Activated naive CD8-positive, alpha-beta T cell treated with anti-CD3 and anti-CD28 coated beads, Interleukin-2, amount 50 U/mL, for 24 hours (primary cell): ENCODE data around the gene ZP2.
"Not testable (repeated sequence)": the region's sequence is repeated elsewhere in the genome, so short reads cannot be mapped to it uniquely, and the experiment has no call there.

Experiments used
- ATAC-seq: fragments of 150-1000 bp; cut with Tn5 transposase; one replicate; pipeline ENCODE4 v1.10.0; 2021
- DNase-seq: peaks from one replicate; pipeline ENCODE4 v3.0.0; 2021
- H3K27ac Mint-ChIP-seq: one replicate; pipeline ENCODE4 v1.8.0; 2021; ENCODE audit warnings: mild to moderate bottlenecking, mixed read lengths
- H3K27me3 Mint-ChIP-seq: one replicate; pipeline ENCODE4 v1.8.0; 2021; ENCODE audit warnings: mixed read lengths
- H3K36me3 Mint-ChIP-seq: one replicate; pipeline ENCODE4 v1.8.0; 2021; ENCODE audit warnings: low read depth, mixed read lengths
- H3K4me1 Mint-ChIP-seq: one replicate; pipeline ENCODE4 v1.8.0; 2021; ENCODE audit warnings: mixed read lengths
- H3K4me3 Mint-ChIP-seq: one replicate; pipeline ENCODE4 v1.8.0; 2021; ENCODE audit warnings: mild to moderate bottlenecking, moderate library complexity, mixed read lengths
- H3K9me3 Mint-ChIP-seq: one replicate; pipeline ENCODE4 v1.8.0; 2021; ENCODE audit warnings: mixed read lengths

The ZP2 gene

DNA sequence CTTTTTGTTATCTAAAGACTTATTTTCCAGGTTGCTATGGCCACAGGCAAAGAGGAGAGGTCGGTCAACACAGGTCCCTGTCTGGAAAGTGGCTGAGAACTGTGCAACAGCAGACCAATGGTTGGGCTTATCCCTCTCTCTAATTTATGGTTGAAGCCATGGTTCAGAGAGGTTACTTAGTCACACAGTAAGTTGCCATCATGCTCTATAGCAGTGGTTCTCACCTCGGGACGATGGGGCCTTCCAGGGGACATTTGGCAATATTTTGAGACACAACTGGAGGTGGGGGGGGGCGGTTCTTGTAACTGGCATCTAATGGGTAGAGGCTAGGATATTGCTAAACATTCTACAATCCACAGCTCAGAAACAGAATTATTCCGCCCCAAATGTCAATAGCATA is 53.7 kb downstream of the ZP2 start:
- peaks cover 2% of the 10 kb centered on the region for H3K36me3 Mint-ChIP-seq
- peak; percentile 6 for DNase-seq
- no peak for ATAC-seq
- H3K4me3 Mint-ChIP-seq, result peak overlapping the region; percentile 85
- H3K27ac Mint-ChIP-seq, result no peak overlapping the region
- no peaks in the 10 kb centered on the region for H3K9me3 Mint-ChIP-seq
- H3K27me3 Mint-ChIP-seq, result no peaks in the 10 kb centered on the region
- H3K4me1 Mint-ChIP-seq, result peaks cover 25% of the 10 kb centered on the region

DNA sequence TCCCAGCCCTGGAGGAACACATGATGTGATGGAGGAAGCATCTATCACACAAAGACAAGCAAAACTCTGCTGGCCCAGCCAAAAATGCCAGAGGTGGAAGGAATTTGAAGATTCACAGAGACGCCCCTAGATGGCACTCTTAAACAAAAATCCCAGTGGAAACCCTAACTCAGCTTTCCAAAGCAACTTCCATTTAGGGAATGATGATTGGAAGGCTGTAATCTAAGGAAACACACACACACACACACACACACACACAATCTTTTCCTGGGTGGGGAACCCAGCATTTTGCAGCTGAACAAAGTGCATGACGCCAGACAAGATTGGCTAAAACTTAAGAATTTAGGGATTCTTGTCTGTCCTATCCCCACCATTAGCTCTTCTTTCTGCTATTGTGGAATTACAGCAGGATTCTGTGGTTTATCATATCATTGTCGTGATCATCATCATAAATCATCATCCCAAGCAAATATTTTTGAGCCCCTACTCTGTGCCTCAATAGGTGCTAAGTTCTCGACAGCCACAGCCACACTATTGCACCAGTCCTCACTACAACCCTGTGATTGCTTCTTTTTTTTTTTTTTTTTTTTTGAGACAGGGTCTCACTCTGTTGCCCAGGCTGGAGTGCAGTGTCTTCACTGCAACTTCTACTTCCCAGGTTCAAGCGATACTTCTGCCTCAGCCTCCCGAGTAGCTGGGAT is 54.5 kb downstream of the ZP2 start:
- Mint-ChIP-seq H3K4me3 (no peak overlapping the region), H3K36me3 (no peaks in the 10 kb centered on the region), H3K9me3 (no peaks in the 10 kb centered on the region), H3K4me1 (peaks cover 23% of the 10 kb centered on the region), H3K27me3 (no peaks in the 10 kb centered on the region), H3K27ac (no peak overlapping the region)
- DNase-seq, result peak; percentile 11
- ATAC-seq, result no peak

DNA sequence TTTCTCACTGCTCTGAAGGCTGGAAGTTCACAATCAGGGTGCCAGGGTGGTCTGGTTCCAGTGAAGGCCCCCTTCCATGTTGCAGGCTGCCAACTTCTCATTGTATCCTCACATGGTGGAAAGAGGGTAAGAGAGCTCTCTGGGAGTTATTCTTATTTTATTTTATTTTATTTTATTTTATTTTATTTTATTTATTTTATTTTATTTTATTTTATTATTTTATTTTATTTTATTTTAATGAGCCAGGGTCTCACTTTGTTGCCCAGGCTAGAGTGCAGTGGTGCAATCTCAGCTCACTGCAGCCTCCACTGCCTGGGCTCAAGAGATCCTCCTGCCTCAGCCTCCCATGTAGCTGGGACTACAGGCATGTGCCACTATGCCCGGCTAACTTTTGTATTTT is 55.4 kb downstream of the ZP2 start:
- H3K27me3 Mint-ChIP-seq, H3K27ac Mint-ChIP-seq, ATAC-seq, H3K36me3 Mint-ChIP-seq, H3K4me3 Mint-ChIP-seq, H3K9me3 Mint-ChIP-seq, DNase-seq: not testable (repeated sequence)
- peaks cover 23% of the 10 kb centered on the region for H3K4me1 Mint-ChIP-seq

GRCh38 chr16:21153124-21153729 is 58.1 kb downstream of the ZP2 start:
- Mint-ChIP-seq H3K27me3 (peaks cover 17% of the 10 kb centered on the region), H3K4me1 (peaks cover 11% of the 10 kb centered on the region)
- H3K4me3 Mint-ChIP-seq, DNase-seq, H3K9me3 Mint-ChIP-seq, H3K36me3 Mint-ChIP-seq, H3K27ac Mint-ChIP-seq, ATAC-seq: not testable (repeated sequence)

DNA sequence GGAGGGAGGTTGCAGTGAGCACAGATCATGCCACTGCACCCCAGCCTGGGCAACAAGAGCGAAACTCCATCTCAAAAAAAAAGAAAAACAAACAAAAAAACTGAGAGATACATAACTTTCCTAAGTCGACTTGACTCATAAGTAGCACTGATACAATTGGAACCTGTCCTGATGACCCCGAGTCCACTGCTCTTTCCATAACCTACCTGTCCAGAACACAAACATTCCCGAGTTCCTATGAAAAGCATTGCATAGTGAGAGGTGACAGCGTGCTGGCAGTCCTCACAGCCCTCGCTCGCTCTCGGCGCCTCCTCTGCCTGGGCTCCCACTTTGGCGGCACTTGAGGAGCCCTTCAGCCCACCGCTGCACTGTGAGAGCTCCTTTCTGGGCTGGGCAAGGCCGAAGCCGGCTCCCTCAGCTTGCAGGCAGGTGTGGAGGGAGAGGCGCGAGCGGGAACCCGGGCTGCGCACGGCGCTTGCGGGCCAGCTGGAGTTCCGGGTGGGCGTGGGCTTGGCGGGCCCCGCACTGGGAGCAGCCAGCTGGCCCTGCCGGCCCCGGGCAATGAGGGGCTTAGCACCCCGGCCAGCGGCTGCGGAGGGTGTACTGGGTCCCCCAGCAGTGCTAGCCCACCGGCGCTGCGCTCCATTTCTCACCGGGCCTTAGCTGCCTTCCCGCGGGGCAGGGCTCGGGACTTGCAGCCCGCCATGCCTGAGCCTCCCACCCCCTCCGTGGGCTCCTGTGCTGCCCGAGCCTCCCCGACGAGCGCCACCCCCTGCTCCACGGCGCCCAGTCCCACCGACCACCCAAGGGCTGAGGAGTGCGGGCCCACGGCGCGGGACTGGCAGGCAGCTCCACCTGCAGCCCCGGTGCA is 59.0 kb downstream of the ZP2 start:
- DNase-seq, H3K9me3 Mint-ChIP-seq, ATAC-seq, H3K4me3 Mint-ChIP-seq, H3K36me3 Mint-ChIP-seq, H3K27ac Mint-ChIP-seq, H3K4me1 Mint-ChIP-seq: not testable (repeated sequence)
- peaks cover 21% of the 10 kb centered on the region for H3K27me3 Mint-ChIP-seq

GRCh38 chr16:21150375-21151001 is 60.9 kb downstream of the ZP2 start, which contains the start of gene DNAH3:
TSS of gene DNAH3 (minus strand) at chr16:21150846. CDS start at chr16:21150319, 527 bp downstream.
- Mint-ChIP-seq H3K27me3 (peaks cover 21% of the 10 kb centered on the region), H3K4me3 (no peak within 1 kb of the TSS), H3K9me3 (no peaks in the 10 kb centered on the region), H3K36me3 (no peaks in the 10 kb centered on the region), H3K27ac (no peak within 1 kb of the TSS), H3K4me1 (no peaks in the 10 kb centered on the region)
- ATAC-seq (no peak), DNase-seq (no peak)
